T-helper 1 cell treated with Interleukin-12 subunit alpha and Interleukin-12 subunit beta and Interleukin-4 antibody, amounts not matched to agents 30 ng/mL and 1 ng/mL, for 36 hours (primary cell): ENCODE results near the gene KRTAP10-7. TPM values are rescaled to one million over a fixed set of nuclear protein-coding genes. Genes with fewer than 3 reads are reported as not detected.

Source experiments
- intact Hi-C: fragments of 100-400 bp; cut with micrococcal nuclease; formaldehyde crosslinking; loops from one replicate; pipeline ENCODE4 v1.15.1; 2024
- total RNA-seq: library from RNA; stranded (reverse); gene quantifications from 2 replicates; pipeline ENCODE4 v1.2.3, GENCODE V29; 2022

Gene KRTAP10-7
- total RNA-seq, 1 donor from 2014 or later, result not detected

GRCh38 chr21:44650973-44651675, 50.7 kb downstream of the KRTAP10-7 start:
- intact Hi-C loops, result loop anchor here (10.0 kb wide), 1 partner anchor 154 kb away; the partner anchor contains the start of gene UBE2G2

Other genes with a start within 250 kb of the KRTAP10-7 start
- 35.2 and 35.6 TPM in 2 replicates for gene TRPM2, start 247.0 kb upstream of the KRTAP10-7 start, total RNA-seq
- 2.7 and 2.9 TPM in 2 replicates for gene LRRC3, start 145.1 kb upstream of the KRTAP10-7 start, total RNA-seq
- gene KRTAP10-1, start 60.4 kb upstream of the KRTAP10-7 start, total RNA-seq, result not detected in 2 replicates
- gene KRTAP10-2, start 49.1 kb upstream of the KRTAP10-7 start, total RNA-seq, result not detected in 2 replicates
- gene KRTAP10-3, start 41.8 kb upstream of the KRTAP10-7 start, total RNA-seq, result not detected in 2 replicates
- gene KRTAP10-4, start 26.9 kb upstream of the KRTAP10-7 start, total RNA-seq, result not detected in 2 replicates
- gene KRTAP10-5, start 20.0 kb upstream of the KRTAP10-7 start, total RNA-seq, result not detected in 2 replicates
- gene KRTAP10-6, start 8.1 kb upstream of the KRTAP10-7 start, total RNA-seq, result not detected in 2 replicates
- gene KRTAP10-8, start 11.5 kb downstream of the KRTAP10-7 start, total RNA-seq, result not detected in 2 replicates
- not detected in 2 replicates for gene KRTAP10-9, start 26.5 kb downstream of the KRTAP10-7 start, total RNA-seq
- not detected in 2 replicates for gene KRTAP10-10, start 36.8 kb downstream of the KRTAP10-7 start, total RNA-seq
- not detected in 2 replicates for gene KRTAP10-11, start 45.8 kb downstream of the KRTAP10-7 start, total RNA-seq
- not detected in 2 replicates for gene KRTAP12-4, start 54.1 kb downstream of the KRTAP10-7 start, total RNA-seq
- not detected in 2 replicates for gene KRTAP12-3, start 57.3 kb downstream of the KRTAP10-7 start, total RNA-seq
- not detected in 2 replicates for gene KRTAP12-2, start 66.3 kb downstream of the KRTAP10-7 start, total RNA-seq
- gene KRTAP12-1, start 81.6 kb downstream of the KRTAP10-7 start, total RNA-seq, result not detected in 2 replicates
- gene KRTAP10-12, start 96.6 kb downstream of the KRTAP10-7 start, total RNA-seq, result not detected in 2 replicates
- gene TSPEAR, start 111.0 kb downstream of the KRTAP10-7 start, total RNA-seq, result not detected in 2 replicates
- 108 and 112 TPM in 2 replicates for gene UBE2G2, start 201.2 kb downstream of the KRTAP10-7 start, total RNA-seq
- 90.0 and 96.4 TPM in 2 replicates for gene SUMO3, start 217.5 kb downstream of the KRTAP10-7 start, total RNA-seq